AG04450 (cell line): ENCODE results near the gene MAP1LC3B. TPM values are rescaled to one million over a fixed set of nuclear protein-coding genes. Genes with fewer than 3 reads are reported as not detected.

Experiments used
- CTCF ChIA-PET: fragments of 300-600, 350-600 bp; formaldehyde crosslinking; extraction: SDS; loops from one replicate; lab custom pipeline; 2022; ENCODE audit warnings: antibody characterized with exemption, inconsistent platforms; lab: Charles Lee
- POLR2A ChIA-PET: fragments of 350-600 bp; formaldehyde crosslinking; extraction: SDS; loops from one replicate; lab custom pipeline; 2021; ENCODE audit warnings: antibody characterized with exemption, inconsistent platforms; lab: Yijun Ruan, JAX
- DNase-seq: peaks from one replicate; pipeline ENCODE4 v3.0.0-alpha.2; 2011; ENCODE audit warnings: low read depth, low spot score
- H3K27ac ChIP-seq: one replicate; pipeline ENCODE4 v1.5.1; 2012; ENCODE audit warnings: low read depth, low read length, control low read depth
- H3K27me3 ChIP-seq: one replicate; pipeline ENCODE4 v1.6.0; 2012; ENCODE audit warnings: low read length; ENCODE audit not compliant: control insufficient read depth, insufficient read depth
- H3K4me3 ChIP-seq: 2 replicates; pipeline ENCODE4 v1.5.1; 2011; ENCODE audit warnings: mild to moderate bottlenecking, low read depth, low read length, control low read depth
- H3K9me3 ChIP-seq: 2 replicates; pipeline ENCODE4 v1.5.1; 2012; ENCODE audit warnings: low read length; ENCODE audit not compliant: control insufficient read depth, insufficient read depth
- CTCF ChIP-seq: IDR thresholded peaks from 2 replicates; pipeline ENCODE4 v1.5.1; 2011; ENCODE audit warnings: low read depth, low read length, control low read depth, inconsistent platforms
- polyA plus RNA-seq: library from polyadenylated mRNA; depleted of rRNA; stranded (reverse); fragments of >200 nt; gene quantifications from 2 replicates; pipeline ENCODE4 v1.2.3, GENCODE V29; 2011

Gene MAP1LC3B
- polyA plus RNA-seq, 1 experiment = 70.1 TPM

- Histone ChIP-seq H3K9me3 (peaks cover 4% of the 10 kb centered on the region; the same call in 1 of the 2 replicates), H3K27me3 (no peaks in the 10 kb centered on the region), H3K27ac (no peak overlapping the region), H3K4me3 (no peak overlapping the region)
- no peak for TF ChIP-seq CTCF
- POLR2A ChIA-PET = no interaction called here
- DNase-seq = no peak
- CTCF ChIA-PET = interaction anchor here (0.5 to 1.2 kb wide), 2 partner anchors 11 to 216 kb away, joined by 3 to 4 read pairs; no protein-coding TSS in a partner anchor
Measured at GRCh38 chr16:87420026-87421002, 28.2 kb downstream of the MAP1LC3B start.

GRCh38 chr16:87421003-87421912 is 29.1 kb downstream of the MAP1LC3B start:
- Histone ChIP-seq H3K27ac (no peak overlapping the region), H3K27me3 (no peaks in the 10 kb centered on the region), H3K4me3 (no peak overlapping the region), H3K9me3 (peaks cover 4% of the 10 kb centered on the region; the same call in 1 of the 2 replicates)
- no peak for DNase-seq
- ChIA-PET POLR2A (no interaction called here), CTCF (interaction anchor here (0.7 to 1.2 kb wide), 2 partner anchors 215 to 1315 kb away, joined by 3 to 4 read pairs; no protein-coding TSS in a partner anchor)
- no peak for TF ChIP-seq CTCF

GRCh38 chr16:87422106-87422505 is 30.0 kb downstream of the MAP1LC3B start:
- POLR2A ChIA-PET = no interaction called here
- Histone ChIP-seq H3K4me3 (no peak overlapping the region), H3K9me3 (peaks cover 4% of the 10 kb centered on the region; the same call in 1 of the 2 replicates), H3K27ac (no peak overlapping the region), H3K27me3 (no peaks in the 10 kb centered on the region)
- DNase-seq = no peak
- TF ChIP-seq CTCF = no peak
- CTCF ChIA-PET = interaction anchor here (0.7 kb wide), 1 partner anchor 1314 kb away, joined by 3 read pairs; no protein-coding TSS in a partner anchor

GRCh38 chr16:87423429-87423828 is 31.3 kb downstream of the MAP1LC3B start:
- no peak overlapping the region for H3K4me3 ChIP-seq
- no peak for DNase-seq
- no peaks in the 10 kb centered on the region for H3K27me3 ChIP-seq
- TF ChIP-seq CTCF = no peak
- peaks cover 4% of the 10 kb centered on the region; the same call in 1 of the 2 replicates for H3K9me3 ChIP-seq
- H3K27ac ChIP-seq = no peak overlapping the region
- POLR2A ChIA-PET = no interaction called here
- CTCF ChIA-PET = no interaction called here
